Effector CD8-positive, alpha-beta T cell (primary cell): Measurements from ENCODE around the gene ASAP2.

Experiments
- DNase-seq: peaks from one replicate; lab custom pipeline; 2025; lab: John Stamatoyannopoulos, UW

Gene ASAP2

DNA sequence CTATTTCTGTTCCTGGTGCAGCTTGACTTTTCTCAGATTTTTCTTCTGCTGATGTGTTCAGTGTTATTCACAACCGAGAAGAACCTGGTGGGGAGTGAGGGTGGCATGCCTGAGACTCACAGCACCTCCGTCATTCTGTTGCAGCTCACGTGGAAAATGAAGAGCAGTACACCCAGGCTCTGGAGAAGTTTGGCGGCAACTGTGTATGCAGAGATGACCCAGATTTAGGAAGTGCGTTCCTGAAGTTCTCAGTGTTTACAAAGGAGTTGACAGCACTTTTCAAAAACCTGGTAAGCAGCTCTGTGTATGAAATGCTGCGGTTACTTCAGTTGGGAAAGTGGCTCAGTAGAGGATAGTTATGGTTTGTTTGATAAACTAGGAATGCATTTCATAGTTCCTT, 90.5 kb downstream of the ASAP2 start:
- DNase-seq: no peak

DNA sequence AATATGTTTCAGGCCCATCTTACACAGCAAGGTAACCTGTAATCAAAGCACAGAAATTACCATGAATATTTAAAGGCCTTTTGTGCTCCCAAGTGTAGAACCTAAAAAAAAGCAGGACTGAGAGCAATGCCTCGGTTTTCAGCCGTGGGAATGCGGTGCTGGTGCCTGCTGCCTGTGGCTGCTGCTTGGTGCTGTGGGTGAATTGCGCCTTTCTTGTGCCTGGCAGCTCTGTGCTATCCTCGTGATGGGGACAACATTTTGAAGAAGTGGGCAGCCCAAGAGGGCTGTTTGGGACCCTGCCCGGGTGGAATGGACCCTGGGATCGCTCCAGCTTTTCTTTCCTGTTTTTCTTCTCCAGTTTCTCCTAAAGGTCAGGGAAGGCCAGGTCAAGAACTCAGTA, 91.2 kb downstream of the ASAP2 start:
- DNase-seq: no peak

DNA sequence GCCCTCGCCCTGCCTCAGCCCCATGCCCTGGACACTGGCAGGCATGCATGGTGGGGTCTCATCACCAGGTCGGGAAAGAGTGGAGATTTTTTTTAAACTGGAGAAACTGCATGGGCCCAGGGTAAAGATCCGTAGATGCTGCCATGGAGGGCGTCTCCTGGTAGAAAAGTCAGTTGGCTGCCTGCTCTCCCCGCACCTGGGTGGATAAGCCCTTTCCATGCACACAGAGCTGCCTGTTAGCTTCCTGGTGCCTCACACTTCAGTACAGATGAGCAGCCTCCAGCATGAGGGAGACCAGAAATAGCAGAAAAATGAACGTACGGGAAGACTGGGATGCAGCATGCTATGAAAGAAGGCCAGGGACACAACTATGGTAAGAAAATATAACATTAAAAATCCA, 92.0 kb downstream of the ASAP2 start:
- no peak for DNase-seq

- DNase-seq: no peak
These were observed 92.8 kb downstream of the ASAP2 start for GRCh38 chr2:9299161-9300100.

DNA sequence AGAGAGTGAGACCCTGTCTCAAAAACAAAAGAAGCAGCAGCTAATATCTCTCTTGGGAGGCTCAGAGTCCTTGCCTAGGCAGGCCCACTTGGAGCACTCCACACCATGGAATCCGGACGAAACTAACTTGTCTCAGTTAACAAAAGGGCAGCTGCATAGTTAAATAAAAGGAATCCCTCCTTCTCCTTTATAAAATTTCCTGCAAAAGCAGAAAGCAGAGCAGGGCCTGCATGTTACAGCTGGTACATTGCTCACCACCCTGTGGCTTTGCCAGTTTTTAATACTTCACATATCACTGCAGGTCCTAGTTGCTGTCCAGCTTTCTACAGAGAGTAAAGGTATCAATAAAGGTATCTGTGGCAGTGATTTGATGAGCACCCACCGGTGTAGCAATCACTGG, 93.6 kb downstream of the ASAP2 start:
- DNase-seq: no peak

GRCh38 chr2:9300829-9301453, 94.3 kb downstream of the ASAP2 start:
- DNase-seq: no peak

DNA sequence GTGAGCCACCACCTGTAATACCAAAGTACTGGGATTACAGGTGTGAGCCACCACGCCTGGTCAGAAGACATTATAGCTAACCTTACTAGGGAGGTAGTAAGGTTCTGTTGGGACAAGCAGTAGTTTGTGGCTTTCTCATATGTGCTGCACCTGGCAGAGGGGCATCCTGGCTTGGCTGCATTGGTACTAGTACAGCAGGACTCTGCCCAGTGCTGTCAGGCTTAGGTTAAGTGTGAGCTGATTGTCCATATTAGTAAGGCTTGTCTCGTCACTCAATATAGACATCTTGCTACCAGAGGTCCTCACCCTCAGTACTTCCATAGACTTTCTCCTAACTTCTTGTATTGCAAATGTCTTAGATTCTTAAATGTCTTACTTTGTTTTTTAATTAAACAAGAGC, 96.1 kb downstream of the ASAP2 start:
- no peak for DNase-seq

GRCh38 chr2:9303528-9304225, 97.1 kb downstream of the ASAP2 start:
- no peak for DNase-seq

DNA sequence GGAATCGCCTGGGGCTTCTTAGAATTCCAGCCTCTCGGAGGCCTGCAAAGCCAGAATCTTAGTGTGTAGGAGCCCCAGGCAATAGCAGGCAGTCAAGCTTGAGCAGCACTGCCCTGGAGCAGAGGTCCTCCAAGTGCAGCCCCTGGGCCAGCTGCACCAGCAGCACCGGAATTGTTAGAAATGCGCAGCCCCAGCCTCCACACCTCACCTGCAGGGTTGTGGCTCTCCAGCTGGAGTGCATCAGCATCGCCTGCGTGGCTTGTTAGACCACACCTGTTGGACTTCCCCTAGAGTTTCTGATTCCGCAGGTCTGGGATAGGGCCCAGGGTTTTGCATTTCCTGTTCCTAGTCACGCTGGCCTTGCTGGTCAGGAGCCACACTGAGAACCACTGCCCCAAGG, 100.3 kb downstream of the ASAP2 start:
- no peak for DNase-seq

DNA sequence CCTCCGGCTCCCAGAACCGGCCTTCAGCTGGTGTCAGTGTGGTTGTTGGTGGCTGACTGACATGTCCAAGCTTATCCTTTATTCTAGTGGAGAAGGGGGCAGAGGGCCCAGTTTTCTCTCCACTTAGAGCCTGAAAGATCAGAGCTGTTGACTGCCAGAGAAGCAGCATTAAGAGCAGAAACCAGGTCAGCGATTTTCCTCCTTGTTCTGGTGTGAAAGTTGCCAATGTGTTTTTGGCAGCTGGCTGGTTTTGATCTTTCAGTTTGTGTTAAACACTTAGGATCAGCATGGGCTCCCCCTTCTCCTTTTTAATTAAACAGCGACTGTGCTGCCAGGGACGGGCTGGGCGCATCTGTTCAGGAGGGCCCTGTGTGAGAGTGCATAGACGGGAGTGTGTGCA, 100.9 kb downstream of the ASAP2 start:
- DNase-seq: no peak

GRCh38 chr2:9308186-9308955, 101.8 kb downstream of the ASAP2 start:
- no peak for DNase-seq

GRCh38 chr2:9309147-9309546, 102.5 kb downstream of the ASAP2 start:
- no peak for DNase-seq

DNA sequence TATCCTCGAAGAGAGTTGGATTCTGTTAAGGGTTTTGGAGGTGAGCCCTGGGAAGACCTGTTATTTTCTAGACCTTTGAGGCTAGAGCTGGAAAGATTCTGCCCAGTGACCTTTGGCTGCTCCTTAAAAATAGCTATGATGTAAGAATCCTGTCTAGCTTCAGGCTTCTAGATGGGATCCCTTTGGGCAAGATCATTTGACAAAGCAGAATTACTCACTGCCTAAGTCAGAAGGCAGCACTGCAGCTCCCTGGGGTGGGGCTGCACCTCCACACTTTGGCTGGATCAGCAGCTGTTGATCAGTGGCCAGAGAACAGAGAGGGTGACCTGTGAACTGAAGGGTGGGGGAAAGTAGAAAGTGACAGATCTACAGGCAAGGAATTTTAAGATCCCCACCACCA, 103.8 kb downstream of the ASAP2 start:
- no peak for DNase-seq

DNA sequence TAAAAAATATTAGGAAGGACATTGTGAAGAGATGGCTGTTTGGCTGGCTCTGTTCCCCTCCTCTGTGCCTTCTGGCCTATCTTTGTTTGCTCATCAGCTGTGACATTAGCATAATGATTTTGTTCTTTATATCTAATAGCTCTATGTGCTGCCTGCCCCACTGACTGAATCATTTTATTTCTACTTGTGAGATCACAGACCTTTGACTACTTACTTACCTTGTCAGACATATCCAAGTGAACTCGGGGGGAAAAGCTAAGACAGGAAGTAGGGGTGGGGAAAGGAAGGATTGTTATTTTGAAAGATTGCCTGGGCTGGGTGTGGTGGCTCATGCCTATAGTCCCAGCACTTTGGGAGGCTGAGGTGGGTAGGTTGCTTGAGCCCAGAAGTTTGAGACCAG, 104.2 kb downstream of the ASAP2 start:
- DNase-seq: no peak

DNA sequence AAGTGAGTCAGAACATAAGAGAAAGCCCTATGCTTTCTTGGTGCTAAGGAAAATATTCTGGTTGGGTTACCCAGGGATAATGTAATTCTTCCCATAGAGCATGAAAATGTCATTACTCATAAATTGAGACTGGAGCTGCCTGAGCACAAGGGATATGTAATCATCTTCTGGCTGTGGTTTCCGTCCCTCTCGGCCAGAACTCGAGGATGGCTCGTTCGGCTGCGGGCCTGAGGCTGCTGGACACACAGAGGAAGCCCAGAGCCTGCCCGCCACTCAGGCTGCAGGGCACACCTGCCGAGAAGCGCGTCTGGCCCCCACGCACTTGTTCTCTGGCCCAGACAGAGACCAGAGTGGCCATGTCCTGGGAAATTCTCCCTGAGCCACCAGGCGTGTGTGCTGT, 104.9 kb downstream of the ASAP2 start:
- DNase-seq: no peak

- no peak for DNase-seq
These were observed 106.0 kb downstream of the ASAP2 start for GRCh38 chr2:9312591-9312990.

DNA sequence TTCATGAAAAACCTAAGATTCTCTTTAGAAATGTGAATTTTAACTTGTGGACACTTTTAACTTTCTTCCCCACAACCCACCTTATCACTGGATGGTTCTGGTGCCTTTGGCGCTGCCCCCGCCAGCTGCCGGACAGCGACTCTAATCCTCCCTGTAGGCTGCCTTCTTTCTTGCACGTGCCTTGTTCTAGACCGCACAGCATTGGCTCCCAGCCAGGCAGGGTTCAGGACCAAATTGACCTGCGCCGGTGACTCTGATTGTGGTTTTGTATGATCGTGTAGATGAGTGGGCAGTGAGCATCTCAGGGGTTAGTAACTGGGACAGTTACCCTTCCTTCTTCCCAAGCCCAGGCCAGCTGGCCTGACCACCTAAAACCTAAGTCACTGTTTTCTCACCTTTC, 106.8 kb downstream of the ASAP2 start:
- no peak for DNase-seq

GRCh38 chr2:9315280-9315847, 108.8 kb downstream of the ASAP2 start:
- no peak for DNase-seq

- no peak for DNase-seq
These were observed 110.9 kb downstream of the ASAP2 start for GRCh38 chr2:9317559-9317958.

GRCh38 chr2:9318461-9319337, 112.1 kb downstream of the ASAP2 start:
- DNase-seq: no peak

DNA sequence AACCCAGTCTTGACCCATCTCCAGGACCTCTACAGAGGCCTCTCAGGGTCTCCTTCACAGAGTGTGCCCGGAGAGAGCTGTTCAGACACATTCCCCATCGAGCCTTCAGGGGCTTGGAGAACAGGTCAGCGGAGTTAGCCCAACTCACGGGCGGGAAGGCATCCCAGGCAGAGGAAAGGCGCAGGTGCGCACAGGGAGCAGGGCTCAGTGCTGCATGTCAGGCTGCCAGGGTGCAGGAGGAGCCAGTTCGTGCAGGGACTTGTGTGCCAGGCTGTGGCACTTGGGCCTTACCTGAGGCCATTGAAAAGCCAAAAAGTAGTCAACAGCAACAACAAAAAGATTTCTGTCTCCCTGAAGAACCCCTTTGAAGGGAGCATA, 112.7 kb downstream of the ASAP2 start:
- no peak for DNase-seq
